HepG2 (cell line): ENCODE data around the gene ATP1B2. TPM values are rescaled to one million over a fixed set of nuclear protein-coding genes. Genes with fewer than 3 reads are reported as not detected.
A peak's percentile ranks its signal among the peaks of the same experiment; 100 is the strongest.

Experiments used
- FOXA1 ChIP-seq, 2 experiments: fragments of 450-650 bp in 1 of 2; sonication (generic) in 1 of 2; formaldehyde crosslinking in 1 of 2; IDR thresholded peaks; 2 replicates each; pipeline versions ENCODE4 v1.4.0 to v1.6.1; 2016 to 2020; ENCODE audit warnings: missing genetic modification reagents in 1 of 2
- FOXK1 ChIP-seq: sonication (generic); formaldehyde crosslinking; IDR thresholded peaks from 2 replicates; pipeline ENCODE4 v1.4.0; 2020; ENCODE audit warnings: low read depth, missing genetic modification reagents, borderline replicate concordance
- GATAD1 ChIP-seq: IDR thresholded peaks from 2 replicates; pipeline ENCODE4 v1.6.1; 2016; ENCODE audit warnings: missing genetic modification reagents, missing compliant biosample characterization
- GATAD2A ChIP-seq: IDR thresholded peaks from 2 replicates; pipeline ENCODE4 v1.6.1; 2016
- GTF2F1 ChIP-seq: fragments of 150-350 bp; IDR thresholded peaks from 2 replicates; pipeline ENCODE4 v1.6.1; 2014; ENCODE audit warnings: low read length
- MATR3 ChIP-seq: sonication (generic); formaldehyde crosslinking; IDR thresholded peaks from 2 replicates; pipeline ENCODE4 v1.4.0; 2020; ENCODE audit warnings: missing genetic modification reagents
- MXD4 ChIP-seq: IDR thresholded peaks from 2 replicates; pipeline ENCODE4 v1.6.1; 2016; ENCODE audit warnings: mild to moderate bottlenecking, missing biosample characterization, missing genetic modification reagents
- NFKBIZ ChIP-seq: IDR thresholded peaks from 2 replicates; pipeline ENCODE4 v1.6.1; 2018; ENCODE audit warnings: missing genetic modification reagents, missing compliant biosample characterization
- RAD51 ChIP-seq: fragments of 450-650 bp; IDR thresholded peaks from 2 replicates; pipeline ENCODE4 v1.6.1; 2016; ENCODE audit warnings: borderline replicate concordance
- STAT5B ChIP-seq: sonication (generic); formaldehyde crosslinking; IDR thresholded peaks from 2 replicates; pipeline ENCODE4 v1.4.0; 2020; ENCODE audit warnings: missing genetic modification reagents
- TBP ChIP-seq: sonication (generic); formaldehyde crosslinking; IDR thresholded peaks from 2 replicates; pipeline ENCODE4 v1.5.0; 2020; ENCODE audit warnings: missing genetic modification reagents
- ZBTB20 ChIP-seq: sonication (generic); formaldehyde crosslinking; IDR thresholded peaks from 2 replicates; pipeline ENCODE4 v1.8.1; 2023; ENCODE audit warnings: missing genetic modification reagents, low read depth, mild to moderate bottlenecking, borderline replicate concordance
- ZNF143 ChIP-seq: sonication (generic); formaldehyde crosslinking; IDR thresholded peaks from 2 replicates; pipeline ENCODE4 v1.4.0; 2020; ENCODE audit warnings: missing genetic modification reagents
- ZNF354B ChIP-seq: sonication (generic); formaldehyde crosslinking; IDR thresholded peaks from 2 replicates; pipeline ENCODE4 v1.8.0; 2022; ENCODE audit warnings: mild to moderate bottlenecking, missing genetic modification reagents
- ZNF430 ChIP-seq: sonication (generic); formaldehyde crosslinking; IDR thresholded peaks from 2 replicates; pipeline ENCODE4 v1.9.0; 2021; ENCODE audit warnings: mild to moderate bottlenecking, missing genetic modification reagents
- ZZZ3 ChIP-seq: sonication (generic); formaldehyde crosslinking; IDR thresholded peaks from 2 replicates; pipeline ENCODE4 v1.4.0; 2020; ENCODE audit warnings: missing genetic modification reagents, mild to moderate bottlenecking, borderline replicate concordance
- polyA plus RNA-seq, 8 experiments: library from polyadenylated mRNA; depleted of rRNA in 3 of 8; stranded (reverse) in 7 of 8; unstranded in 1 of 8; fragments of >200 nt; fragmentation: Illumina TruSeq in 4 of 8; extraction: Trizol in 4 of 8; gene quantifications; 2 replicates each; pipeline versions ENCODE4 v1.2.1 to v1.2.3, GENCODE V29; 2011 to 2016; ENCODE audit warnings: low read depth in 4 of 8, missing spikeins in 1 of 8, mixed read lengths in 1 of 8; ENCODE audit not compliant: insufficient read depth in 1 of 8
- total RNA-seq, 5 experiments: library from RNA; depleted of rRNA; stranded (reverse); fragments of >200 nt; fragmentation: Illumina TruSeq; extraction: Trizol; gene quantifications; 2 replicates each; pipeline ENCODE4 v1.2.3, GENCODE V29; 2016; ENCODE audit warnings: low read depth in 1 of 5
- TF ChIP-seq, protein P1 (sequence below): sonication (generic); formaldehyde crosslinking; IDR thresholded peaks from 2 replicates; pipeline ENCODE4 v1.4.0; 2020; ENCODE audit warnings: missing genetic modification reagents, borderline replicate concordance
- TF ChIP-seq, protein P2 (sequence below): sonication (generic); formaldehyde crosslinking; IDR thresholded peaks from 2 replicates; pipeline ENCODE4 v1.5.0; 2020; ENCODE audit warnings: mild to moderate bottlenecking, missing genetic modification reagents
- TF ChIP-seq, protein P3 (sequence below): sonication (generic); formaldehyde crosslinking; IDR thresholded peaks from 2 replicates; pipeline ENCODE4 v1.4.0; 2020; ENCODE audit warnings: low read depth, mild to moderate bottlenecking, missing genetic modification reagents
- TF ChIP-seq, protein P4 (sequence below): sonication (generic); formaldehyde crosslinking; IDR thresholded peaks from 2 replicates; pipeline ENCODE4 v1.5.1; 2020; ENCODE audit warnings: mild to moderate bottlenecking, moderate library complexity, missing genetic modification reagents

Gene ATP1B2
- total and polyA plus RNA-seq, 2 of the 13 experiments (the other 11 are each of a cell fraction or from before 2014, with no cell fraction given): not detected

DNA sequence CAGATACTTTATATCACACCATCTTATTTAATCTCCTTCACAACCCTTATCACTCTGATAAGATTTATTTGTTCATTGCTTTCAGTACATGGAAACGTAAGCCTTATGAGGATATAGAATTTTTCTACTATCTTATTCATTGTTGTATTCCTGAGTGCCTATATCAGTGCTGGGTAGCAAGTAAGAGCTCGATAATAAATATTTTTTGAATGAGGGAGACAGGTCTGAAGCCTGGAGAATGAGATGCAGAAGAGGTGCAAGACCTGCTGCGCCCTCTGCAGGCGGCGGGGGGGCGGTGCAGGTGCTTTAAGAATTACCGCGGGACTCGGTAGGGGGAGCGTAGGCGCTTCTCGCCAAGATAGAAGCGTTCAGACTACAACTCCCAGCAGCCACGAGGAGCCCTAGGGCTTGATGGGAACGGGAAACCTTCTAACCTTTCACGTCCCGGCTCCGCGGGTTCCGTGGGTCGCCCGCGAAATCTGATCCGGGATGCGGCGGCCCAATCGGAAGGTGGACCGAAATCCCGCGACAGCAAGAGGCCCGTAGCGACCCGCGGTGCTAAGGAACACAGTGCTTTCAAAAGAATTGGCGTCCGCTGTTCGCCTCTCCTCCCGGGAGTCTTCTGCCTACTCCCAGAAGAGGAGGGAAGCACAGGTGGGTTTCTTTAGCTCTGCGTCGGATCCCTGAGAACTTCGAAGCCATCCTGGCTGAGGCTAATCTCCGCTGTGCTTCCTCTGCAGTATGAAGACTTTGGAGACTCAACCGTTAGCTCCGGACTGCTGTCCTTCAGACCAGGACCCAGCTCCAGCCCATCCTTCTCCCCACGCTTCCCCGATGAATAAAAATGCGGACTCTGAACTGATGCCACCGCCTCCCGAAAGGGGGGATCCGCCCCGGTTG, 37.4 kb downstream of the ATP1B2 start, which contains the start of gene WRAP53 (continued):
- TF ChIP-seq, protein P1, sequence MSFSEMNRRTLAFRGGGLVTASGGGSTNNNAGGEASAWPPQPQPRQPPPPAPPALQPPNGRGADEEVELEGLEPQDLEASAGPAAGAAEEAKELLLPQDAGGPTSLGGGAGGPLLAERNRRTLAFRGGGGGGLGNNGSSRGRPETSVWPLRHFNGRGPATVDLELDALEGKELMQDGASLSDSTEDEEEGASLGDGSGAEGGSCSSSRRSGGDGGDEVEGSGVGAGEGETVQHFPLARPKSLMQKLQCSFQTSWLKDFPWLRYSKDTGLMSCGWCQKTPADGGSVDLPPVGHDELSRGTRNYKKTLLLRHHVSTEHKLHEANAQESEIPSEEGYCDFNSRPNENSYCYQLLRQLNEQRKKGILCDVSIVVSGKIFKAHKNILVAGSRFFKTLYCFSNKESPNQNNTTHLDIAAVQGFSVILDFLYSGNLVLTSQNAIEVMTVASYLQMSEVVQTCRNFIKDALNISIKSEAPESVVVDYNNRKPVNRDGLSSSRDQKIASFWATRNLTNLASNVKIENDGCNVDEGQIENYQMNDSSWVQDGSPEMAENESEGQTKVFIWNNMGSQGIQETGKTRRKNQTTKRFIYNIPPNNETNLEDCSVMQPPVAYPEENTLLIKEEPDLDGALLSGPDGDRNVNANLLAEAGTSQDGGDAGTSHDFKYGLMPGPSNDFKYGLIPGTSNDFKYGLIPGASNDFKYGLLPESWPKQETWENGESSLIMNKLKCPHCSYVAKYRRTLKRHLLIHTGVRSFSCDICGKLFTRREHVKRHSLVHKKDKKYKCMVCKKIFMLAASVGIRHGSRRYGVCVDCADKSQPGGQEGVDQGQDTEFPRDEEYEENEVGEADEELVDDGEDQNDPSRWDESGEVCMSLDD: no peak
- TF ChIP-seq FOXK1 (peak; percentile 61; the same call in 1 of the 2 replicates), ZNF143 (CRISPR knock-in tag) (peak; percentile 96), GTF2F1 (no peak), FOXA1 (IDR thresholded peaks at IDR 0.05) (no peak), FOXA1 (CRISPR knock-in tag; IDR thresholded peaks at IDR 0.05) (peak; percentile 4; the same call in 1 of the 2 replicates), MATR3 (CRISPR knock-in tag) (no peak), GATAD1 (peak; percentile 88), ZBTB20 (CRISPR knock-in tag) (no peak), ZZZ3 (CRISPR knock-in tag) (no peak), RAD51 (no peak), NFKBIZ (peak; percentile 18; the same call in 1 of the 2 replicates), TBP (CRISPR knock-in tag) (no peak), ZNF430 (CRISPR knock-in tag) (no peak), ZNF354B (no peak), MXD4 (CRISPR knock-in tag) (peak; percentile 61), STAT5B (CRISPR knock-in tag) (no peak), GATAD2A (CRISPR knock-in tag) (peak; percentile 40; the same call in 1 of the 2 replicates)
- TF ChIP-seq, protein P2, sequence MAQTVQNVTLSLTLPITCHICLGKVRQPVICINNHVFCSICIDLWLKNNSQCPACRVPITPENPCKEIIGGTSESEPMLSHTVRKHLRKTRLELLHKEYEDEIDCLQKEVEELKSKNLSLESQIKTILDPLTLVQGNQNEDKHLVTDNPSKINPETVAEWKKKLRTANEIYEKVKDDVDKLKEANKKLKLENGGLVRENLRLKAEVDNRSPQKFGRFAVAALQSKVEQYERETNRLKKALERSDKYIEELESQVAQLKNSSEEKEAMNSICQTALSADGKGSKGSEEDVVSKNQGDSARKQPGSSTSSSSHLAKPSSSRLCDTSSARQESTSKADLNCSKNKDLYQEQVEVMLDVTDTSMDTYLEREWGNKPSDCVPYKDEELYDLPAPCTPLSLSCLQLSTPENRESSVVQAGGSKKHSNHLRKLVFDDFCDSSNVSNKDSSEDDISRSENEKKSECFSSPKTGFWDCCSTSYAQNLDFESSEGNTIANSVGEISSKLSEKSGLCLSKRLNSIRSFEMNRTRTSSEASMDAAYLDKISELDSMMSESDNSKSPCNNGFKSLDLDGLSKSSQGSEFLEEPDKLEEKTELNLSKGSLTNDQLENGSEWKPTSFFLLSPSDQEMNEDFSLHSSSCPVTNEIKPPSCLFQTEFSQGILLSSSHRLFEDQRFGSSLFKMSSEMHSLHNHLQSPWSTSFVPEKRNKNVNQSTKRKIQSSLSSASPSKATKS (CRISPR knock-in tag): 0 out of 2 replicates have a peak, but pooled peaks have one; percentile 28
- TF ChIP-seq, protein P3, sequence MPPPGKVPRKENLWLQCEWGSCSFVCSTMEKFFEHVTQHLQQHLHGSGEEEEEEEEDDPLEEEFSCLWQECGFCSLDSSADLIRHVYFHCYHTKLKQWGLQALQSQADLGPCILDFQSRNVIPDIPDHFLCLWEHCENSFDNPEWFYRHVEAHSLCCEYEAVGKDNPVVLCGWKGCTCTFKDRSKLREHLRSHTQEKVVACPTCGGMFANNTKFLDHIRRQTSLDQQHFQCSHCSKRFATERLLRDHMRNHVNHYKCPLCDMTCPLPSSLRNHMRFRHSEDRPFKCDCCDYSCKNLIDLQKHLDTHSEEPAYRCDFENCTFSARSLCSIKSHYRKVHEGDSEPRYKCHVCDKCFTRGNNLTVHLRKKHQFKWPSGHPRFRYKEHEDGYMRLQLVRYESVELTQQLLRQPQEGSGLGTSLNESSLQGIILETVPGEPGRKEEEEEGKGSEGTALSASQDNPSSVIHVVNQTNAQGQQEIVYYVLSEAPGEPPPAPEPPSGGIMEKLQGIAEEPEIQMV (CRISPR knock-in tag): peak; percentile 78; the same call in 1 of the 2 replicates
- TF ChIP-seq, protein P4, sequence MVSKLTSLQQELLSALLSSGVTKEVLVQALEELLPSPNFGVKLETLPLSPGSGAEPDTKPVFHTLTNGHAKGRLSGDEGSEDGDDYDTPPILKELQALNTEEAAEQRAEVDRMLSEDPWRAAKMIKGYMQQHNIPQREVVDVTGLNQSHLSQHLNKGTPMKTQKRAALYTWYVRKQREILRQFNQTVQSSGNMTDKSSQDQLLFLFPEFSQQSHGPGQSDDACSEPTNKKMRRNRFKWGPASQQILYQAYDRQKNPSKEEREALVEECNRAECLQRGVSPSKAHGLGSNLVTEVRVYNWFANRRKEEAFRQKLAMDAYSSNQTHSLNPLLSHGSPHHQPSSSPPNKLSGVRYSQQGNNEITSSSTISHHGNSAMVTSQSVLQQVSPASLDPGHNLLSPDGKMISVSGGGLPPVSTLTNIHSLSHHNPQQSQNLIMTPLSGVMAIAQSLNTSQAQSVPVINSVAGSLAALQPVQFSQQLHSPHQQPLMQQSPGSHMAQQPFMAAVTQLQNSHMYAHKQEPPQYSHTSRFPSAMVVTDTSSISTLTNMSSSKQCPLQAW: 0 out of 2 replicates have a peak, but pooled peaks have one; percentile 16
